Left renal cortex interstitium (tissue), 4 donors: ENCODE measurements around the gene FAM13A. TPM values are rescaled to one million over a fixed set of nuclear protein-coding genes. Genes with fewer than 3 reads are reported as not detected.
"Not testable (repeated sequence)": the region's sequence is repeated elsewhere in the genome, so short reads cannot be mapped to it uniquely, and the experiment has no call there.

ENCODE experiments used
- DNase-seq, 4 donors: peaks; one replicate each; pipeline ENCODE4 v3.0.0-alpha.2; 2013; ENCODE audit warnings: low read depth in 4 of 4, low spot score in 2 of 4, missing footprints in 1 of 4
- polyA plus RNA-seq, 4 donors: library from polyadenylated mRNA; unstranded; fragments of 120-200 nt; gene quantifications; one replicate each; pipeline ENCODE4 v1.2.1, GENCODE V29; 2013; ENCODE audit not compliant: insufficient read length in 4 of 4

The FAM13A gene
- polyA plus RNA-seq, 4 donors, result 27.5 to 41.8 (median 34.8) TPM

DNA sequence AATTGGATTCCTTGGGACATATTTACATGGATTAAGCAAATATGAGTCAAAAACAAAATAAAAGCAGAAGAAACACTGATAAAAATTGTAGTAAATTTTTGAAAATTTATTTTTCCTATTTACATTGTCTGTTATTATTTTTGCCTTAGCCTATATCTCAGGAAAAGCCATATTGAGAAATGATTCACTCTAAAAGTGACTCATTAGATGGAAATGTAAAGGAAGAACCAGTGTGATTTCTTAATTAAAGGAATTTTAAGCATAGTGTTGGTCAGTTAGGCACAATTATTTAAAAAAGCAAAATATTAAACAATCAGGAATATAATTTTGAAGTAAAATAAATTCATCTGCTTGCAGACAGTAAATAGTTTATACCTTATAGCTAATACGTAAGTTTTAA is 191.9 kb downstream of the FAM13A start:
- no peak for DNase-seq

DNA sequence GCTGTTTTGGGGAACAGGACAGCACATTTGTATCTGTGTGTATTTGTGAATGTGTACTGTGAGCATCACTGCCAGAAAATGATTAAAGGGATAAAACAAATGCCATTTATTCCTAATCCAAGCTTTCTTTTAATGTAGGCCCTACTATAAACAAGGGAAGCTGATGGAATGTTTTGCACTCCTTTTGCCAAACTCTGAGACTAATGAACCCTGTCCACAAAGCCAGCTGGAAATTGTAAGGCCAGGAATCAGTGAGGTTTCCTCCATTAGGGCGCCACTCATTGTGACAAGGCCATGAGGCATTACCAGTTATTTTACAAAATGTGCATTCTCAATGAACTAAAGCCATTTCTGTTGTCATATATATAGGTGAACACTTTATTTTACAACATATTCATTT is 196.4 kb downstream of the FAM13A start:
- peak in 2 of 4 donors; percentile 30 to 43 for DNase-seq

DNA sequence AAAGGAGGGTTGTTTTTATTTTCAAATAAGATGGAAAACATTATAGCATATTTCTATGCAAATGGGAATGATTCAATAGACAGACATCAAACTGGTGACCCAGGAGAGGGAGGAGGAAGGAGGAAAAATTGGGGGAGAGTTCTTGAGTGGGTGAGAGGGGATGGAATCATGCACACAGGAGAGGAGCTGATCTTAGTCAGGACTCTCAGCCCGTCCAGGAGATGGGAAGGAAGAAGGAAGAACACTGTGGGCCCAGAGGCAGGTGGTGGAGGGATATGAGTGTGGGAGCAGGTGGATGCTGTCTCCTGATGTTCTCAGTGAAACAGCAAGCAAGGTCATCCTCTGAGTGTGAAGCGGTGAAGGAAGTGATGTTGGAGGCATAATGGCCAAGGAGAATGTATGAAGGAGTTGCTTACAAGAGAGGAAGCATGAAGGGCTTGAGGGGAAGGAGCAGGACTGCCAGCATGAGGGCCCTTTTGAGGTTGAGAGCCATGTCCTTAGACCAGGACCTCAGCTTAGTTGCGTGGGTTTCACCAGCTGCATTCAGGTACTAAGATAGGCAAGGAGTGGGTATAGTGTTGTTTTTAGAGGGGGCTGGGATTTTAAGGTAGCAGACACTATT is 197.7 kb downstream of the FAM13A start:
- DNase-seq, result no peak

DNA sequence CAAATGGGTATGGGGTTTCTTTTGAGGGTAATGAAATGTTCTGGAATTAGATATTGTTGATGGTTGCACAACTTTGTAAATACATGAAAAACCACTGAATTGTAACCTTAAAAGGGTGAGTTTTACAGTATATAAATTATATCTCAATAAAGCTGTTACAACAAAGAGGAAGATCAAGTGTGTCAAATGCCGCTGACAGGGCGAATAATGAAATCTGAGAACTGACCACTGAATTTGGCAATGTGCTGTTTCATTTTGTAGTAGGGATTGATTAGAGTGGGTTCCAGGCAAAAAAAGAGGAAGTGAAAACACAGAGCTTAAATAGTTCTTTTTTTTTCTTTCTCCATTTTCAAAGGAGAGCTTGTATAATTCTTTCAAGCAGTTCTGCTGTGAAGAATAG is 198.2 kb downstream of the FAM13A start:
- DNase-seq, result no peak

DNA sequence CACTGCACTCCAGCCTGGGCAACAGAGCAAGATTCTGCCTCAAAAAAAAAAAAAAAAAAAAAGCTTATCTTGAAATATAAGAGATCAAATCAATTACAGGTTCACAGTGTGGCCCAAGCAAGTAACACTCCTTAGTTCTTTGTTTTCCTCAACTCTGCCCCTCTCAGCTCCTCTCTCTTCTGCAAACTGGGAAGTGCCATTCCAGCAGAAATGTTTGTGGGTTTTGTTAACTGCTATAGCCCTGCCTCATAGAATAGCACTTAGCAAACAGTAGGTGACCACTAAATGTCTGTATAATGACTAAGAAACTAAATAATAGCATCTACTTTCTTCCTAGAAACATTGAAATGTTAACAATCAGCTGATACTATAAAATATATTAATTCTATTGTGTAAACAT is 199.4 kb downstream of the FAM13A start:
- DNase-seq, result no peak

DNA sequence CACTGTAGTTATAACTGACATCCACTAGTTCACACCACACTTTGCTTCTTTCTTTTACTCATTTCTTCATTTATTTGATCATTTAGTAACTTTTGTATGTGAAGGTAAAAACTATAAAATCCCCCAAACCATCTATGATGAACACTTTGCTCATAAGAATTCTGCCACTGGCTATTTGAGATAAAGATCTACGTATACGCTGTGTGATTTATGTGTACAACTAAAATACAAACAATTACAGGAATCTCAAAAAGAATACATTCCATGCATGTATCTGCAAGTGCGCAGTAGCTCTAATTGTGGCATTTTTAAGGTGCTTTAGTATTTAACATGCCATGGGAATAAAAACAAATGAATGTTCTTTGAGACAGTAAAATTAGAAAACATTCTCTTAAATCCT is 202.5 kb downstream of the FAM13A start:
- no peak for DNase-seq

DNA sequence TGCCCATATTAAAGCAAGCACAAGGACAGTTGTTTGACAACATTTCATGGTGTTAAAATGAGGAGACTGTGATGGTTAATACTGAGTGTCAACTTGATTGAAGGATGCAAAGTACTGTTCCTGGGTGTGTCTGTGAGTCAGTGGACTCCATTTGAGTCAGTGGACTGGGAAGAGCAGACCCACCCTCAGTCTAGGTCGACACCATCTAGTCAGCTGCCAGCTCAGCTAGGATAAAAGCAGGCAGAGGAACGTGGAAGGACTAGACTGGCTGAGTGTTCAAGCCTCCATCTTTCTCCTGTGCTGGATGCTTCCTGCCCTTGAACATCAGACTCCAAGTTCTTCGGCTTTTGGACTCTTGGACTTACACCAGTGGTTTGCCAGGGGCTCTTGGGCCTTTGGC is 203.4 kb downstream of the FAM13A start:
- not testable (repeated sequence) for DNase-seq

DNA sequence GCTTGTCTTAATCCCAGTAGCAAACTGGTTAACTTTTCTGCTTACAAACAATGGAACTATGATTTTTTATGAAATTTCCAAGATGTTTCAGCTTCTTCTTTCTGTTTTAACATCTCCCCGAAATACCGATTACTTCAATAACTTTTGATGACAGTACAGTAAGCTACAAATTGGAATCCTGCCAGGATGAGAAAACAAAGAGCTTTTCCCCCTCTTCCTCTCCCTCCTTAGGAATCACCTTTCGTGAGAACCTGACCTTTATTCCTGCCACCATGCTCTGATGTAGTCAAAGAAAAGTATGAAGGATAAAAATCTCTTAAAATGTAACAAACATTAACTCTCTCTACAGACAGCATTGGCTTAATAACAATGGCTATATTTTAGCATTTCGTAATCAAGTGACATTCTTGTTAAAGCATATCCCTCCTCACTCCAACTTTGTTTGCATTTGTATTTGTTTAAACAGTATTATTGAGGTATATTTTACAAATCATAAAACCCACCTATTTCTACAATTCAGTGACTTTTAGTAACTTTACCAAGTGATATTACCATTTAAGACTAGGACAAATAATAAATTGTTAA is 210.7 kb downstream of the FAM13A start:
- DNase-seq, result no peak

DNA sequence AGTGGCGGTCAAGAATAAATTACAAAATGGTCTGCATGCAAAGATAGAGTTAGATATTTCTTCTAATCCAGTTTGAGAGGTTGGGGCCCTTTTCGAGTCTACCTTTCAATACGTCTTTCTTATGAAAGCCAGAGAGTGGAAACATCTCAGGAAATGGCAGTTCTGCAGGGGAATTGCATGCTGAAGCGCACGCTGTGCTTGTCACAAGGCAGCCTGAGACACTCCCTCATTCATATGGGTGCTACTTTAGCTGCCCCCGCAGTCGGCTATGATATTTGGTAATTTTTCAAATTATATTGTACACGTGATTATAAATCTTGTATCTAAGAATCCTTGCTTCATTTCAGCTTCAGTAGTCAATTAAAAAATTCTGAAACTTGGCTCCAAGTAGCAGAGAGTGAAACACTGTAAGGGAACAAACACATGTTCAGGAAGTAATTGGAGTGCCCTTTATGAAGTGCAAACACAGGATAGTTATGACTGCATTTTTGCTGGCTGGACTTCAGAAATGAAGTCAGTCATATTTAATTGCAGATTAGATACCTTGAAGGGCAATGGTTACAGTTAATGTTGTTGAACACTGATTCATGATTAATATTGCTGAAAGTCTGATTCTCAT is 213.8 kb downstream of the FAM13A start:
- DNase-seq, result no peak

DNA sequence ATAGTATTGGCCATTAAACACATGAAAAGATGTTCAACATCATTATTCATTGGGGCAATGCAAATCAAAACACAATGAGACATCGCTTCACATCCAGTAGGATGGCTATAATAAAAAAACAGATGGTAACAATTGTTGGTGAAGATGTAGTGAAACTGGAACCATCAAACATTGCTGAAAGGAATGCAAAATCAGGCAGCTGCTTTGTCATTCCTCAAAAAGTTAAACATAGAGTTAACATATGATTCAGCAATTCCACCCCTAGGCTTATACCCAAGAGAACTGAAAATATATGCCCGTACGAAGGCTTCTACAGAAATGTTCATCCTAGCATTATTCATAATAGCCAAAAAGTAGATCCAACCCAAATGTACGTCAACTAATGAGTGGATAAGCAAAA is 215.3 kb downstream of the FAM13A start:
- DNase-seq, result no peak

DNA sequence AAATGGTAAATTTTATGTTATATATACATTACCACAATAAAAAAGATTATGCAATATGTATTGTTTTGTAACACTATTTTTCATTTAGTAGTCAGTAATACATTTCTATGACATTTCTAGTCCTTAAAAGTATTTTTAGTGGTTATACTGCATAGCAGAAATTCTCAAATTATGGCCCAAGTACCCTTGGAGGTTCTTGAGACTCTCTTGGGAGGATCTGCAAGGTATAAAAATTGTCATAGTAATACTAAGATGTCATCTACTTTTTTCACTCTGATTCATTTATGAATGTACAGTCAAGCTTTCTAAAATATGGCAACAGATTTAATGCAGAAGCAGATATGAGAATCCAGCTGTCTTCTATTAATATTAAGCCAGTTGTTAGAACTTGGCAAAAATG is 220.8 kb downstream of the FAM13A start:
- no peak for DNase-seq

DNA sequence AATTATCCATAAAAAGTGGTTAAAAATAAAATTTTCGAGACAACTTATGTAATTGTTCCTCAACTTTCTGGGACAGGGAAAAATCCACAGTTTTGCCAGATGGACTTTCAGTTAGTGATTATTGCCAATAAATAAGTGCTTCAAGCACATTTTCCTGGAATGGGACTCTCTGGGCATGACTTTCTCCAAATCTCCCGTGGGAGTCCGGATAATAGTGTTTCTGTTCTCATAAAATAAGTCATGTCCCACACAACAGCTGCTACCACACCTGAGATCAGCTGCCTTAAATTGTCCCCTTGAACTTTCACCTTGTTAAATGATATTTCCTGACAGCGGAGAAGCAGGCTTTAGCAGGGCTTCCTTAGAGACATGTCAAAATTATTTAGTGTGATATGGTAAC is 226.0 kb downstream of the FAM13A start:
- no peak for DNase-seq

DNA sequence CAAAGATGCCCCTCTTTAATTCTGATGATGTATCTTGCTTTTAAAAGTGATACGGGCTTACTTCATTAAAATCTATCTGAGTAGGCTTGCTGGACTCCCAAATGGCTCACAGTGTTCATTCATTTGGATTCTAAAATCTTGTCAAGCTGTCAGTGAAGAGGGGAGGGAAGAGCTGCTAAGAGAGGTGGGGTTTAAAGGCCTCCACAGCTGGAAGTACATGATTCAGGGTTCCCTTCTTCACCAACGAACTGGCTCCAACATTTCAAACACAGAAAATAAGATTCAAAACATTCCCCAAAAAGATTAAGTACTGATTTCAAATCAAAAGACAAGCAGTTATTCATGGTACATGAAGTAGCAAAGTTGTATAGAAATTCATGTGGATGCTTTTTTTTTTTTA is 226.4 kb downstream of the FAM13A start:
- DNase-seq, result no peak

DNA sequence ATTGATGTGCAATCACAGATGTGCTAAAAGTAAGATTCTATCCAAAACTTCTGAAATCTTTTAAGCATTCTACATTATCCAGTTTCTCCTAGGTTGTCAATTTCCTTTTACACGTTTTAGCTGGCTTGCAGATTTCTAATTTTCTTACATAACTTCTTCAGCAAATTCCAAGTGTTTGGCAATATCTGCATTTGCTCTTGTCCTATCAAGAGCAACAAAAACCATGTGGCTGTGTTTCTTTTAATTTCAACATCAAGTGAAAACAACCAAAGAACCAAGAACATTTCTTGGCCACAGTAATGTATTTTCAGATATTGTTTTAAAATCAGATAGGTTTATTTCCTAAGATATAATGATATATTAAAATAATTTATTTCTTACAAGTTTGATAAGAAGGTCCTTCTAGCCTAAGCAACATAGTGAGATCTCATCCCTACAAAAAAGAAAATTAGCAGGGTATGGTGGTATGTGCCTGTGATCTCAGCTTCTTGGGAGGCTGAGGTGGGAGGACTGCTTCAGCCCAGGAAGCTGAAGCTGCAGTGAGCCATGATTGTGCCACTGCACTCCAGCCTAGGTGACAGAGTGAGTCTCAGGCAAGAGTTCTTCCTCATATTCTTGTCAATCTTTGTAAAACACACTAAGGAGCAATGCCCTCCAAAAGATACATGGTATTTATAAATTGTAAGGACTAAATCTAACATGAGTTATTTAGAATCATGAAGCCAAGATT is 228.0 kb downstream of the FAM13A start:
- no peak for DNase-seq

DNA sequence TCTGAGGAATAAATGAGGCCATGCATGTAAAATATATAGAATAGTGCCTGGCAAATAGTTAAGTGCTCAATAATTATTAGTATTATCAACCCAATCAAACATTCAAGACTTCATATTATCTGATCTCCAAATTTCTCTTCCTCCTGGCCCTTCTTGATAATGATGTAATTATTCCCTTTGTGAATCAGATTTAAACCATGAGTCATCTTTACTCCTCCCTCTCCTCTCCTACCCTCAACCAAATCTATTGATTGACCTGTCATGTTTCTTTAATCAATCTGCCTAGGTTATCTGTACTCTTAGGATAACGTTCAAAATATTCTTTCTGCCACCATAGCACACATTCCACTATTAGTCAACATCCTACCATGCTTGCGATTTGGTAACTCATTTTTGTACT is 229.5 kb downstream of the FAM13A start:
- no peak for DNase-seq

DNA sequence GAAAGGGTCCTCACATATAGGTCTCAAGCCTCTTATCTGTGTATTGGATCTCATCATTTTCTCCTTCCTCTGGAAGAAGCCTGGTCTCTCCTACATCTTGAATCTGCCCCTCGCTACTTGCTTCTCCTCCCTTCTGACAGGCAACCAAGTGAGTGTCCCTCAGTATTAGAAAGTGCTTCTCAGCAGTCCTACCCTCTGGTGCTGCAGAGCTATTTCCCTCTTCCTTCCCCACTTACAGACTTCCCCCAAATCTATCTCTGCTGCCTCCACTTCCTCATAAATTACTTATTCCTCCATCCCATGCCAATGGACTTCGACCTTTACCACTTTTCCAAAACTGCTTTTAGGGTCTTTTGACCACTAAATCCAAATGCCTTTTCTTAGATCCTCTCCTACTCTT is 230.2 kb downstream of the FAM13A start:
- DNase-seq, result no peak

DNA sequence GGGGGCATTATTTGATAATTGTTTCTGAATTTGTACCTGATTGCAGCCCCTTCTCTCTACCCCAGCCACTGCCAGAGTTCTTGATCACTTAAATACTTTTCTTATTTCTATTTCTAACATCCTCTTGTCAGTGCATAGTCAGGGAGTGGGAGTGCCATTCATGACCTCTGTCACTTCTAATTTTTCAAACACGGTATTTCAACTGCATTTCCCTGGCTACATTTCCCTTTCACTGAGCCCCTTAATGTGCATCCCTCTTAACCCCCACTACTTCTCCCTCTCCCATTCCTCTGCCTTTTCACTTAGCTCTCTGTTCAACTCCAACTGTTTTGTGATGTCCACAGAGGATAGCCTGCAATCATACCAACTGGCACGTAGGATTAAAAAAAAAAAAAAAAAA is 231.1 kb downstream of the FAM13A start:
- DNase-seq, result no peak

DNA sequence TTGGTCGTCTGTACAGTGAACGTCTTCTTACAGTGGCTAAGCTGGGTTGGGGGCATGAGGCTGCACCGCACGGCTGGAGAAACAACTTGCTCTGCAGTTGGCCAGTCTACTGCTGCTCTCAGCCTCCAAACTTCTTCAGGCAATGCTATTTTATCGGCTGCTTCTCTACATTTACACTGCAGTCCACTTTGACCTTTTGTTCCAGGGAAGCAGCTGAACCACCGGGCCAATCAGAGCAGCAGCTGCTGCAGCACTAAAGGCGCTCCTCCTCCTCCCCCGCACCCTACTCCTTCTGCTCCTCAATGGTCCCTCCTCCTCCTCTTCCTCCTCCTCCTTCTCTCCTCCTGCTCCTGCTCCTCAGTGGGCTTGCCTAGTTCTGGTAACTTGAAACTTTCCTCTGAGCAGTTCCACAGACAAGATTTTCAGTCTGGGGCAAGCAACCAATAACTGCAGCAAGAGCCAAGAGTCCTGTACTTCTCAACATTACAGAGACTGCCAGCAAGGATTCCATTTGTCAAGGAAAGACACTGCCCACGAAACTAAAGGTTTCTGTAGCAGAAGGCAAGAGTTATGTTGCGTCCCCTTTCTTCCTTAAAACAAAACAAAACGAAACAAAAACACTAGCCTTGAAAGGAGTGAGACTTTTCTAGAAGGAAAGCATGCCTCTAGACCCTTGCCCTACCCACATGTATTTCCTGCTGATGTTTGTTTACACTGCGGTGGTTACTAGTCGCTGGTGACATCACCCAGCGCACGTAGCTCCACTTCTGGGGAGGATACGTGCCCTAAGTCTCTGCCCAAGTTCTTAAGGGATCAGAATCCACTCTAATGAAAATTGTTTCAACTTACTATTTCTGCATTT is 233.7 kb downstream of the FAM13A start:
- DNase-seq, result peak; percentile 87 to 96 (median 94)

DNA sequence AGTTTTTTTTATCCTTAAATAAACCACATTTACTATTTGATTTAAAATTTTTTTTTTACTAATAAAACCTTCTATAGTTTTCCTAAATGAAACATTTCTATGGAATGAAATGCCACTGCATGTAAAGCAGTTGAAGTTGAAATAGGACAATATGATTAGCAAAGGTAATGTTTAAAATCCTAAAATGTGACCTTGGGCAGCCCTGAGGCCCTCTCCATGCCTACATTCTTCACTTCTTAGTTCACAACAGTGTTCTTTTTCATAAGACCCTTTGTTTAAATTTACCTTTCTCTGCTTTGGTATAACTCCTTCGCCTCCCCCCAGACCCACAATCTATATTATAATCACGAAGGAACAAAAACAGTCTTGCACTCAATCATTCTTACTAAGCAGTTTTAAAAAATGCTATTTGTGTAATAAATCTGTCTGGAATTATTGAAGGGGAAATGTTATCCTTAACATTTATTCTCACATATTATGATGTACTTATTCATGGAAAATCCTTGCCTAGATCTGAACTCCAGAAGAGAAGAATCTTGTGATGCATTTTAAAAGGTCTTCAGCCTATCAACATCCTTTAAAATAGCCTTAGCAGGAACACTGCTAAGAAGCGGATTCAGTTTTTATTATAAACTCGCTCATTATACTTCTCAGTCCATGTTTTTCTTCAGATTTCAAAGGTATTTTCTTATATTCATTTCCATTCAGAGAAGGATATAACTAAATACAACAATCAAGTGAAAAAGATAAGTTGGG is 234.8 kb downstream of the FAM13A start:
- DNase-seq, result peak in 1 of 4 donors; percentile 23

DNA sequence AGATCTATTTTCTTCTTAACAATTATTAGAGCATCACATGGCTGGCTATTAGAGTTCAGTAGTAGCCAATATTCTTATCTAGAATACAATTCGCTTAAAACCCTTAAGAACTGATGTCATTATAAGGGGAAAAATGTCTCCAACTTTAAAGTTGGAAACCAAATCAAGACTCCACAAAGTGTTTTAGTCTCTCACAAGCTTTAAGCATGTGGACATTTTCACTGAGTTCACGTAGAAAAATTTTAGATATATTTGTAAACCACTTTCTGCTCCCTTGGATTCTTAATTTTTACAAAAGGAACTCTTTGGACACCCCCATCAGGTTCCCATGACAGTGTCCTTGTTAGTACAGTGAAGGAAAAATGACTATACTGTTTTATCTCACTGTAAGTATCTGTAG is 235.5 kb downstream of the FAM13A start:
- no peak for DNase-seq
